SK-N-SH (cell line): ENCODE data around the gene ZNF496. TPM values are rescaled to one million over a fixed set of nuclear protein-coding genes. Genes with fewer than 3 reads are reported as not detected.

Experiments used
- CTCF ChIA-PET: fragments of 300-600, 350-600 bp; formaldehyde crosslinking; extraction: SDS; loops from one replicate; lab custom pipeline; 2021; lab: Yijun Ruan, JAX
- POLR2A ChIA-PET: fragments of 350-600 bp; sonication (Branson Sonifier 250); formaldehyde crosslinking; extraction: SDS; loops from one replicate; lab custom pipeline; 2020; ENCODE audit warnings: antibody characterized with exemption, inconsistent platforms; lab: Yijun Ruan, JAX
- DNase-seq: peaks from one replicate; pipeline ENCODE4 v3.0.0; 2012
- H2AFZ ChIP-seq: fragments of 200-600 bp; sonication (generic); 2 replicates; pipeline ENCODE4 v1.8.1; 2016; ENCODE audit warnings: antibody characterized with exemption, mild to moderate bottlenecking, low read depth
- H3F3A ChIP-seq: fragments of 200-600 bp; sonication (generic); replicated peaks from 2 replicates; pipeline ENCODE3; 2016; ENCODE audit warnings: antibody characterized with exemption, mild to moderate bottlenecking; ENCODE audit not compliant: insufficient read depth
- H3K27ac ChIP-seq, 2 experiments: fragments of 200-500 bp in 1 of 2; fragments of 200-600 bp in 1 of 2; sonication (Bioruptor generic) in 1 of 2; sonication (generic), shearing (Covaris generic) in 1 of 2; 2 replicates each; pipeline versions ENCODE4 v1.5.1 to v1.6.1; 2014 to 2016; ENCODE audit warnings: low read depth in 2 of 2, inconsistent platforms in 1 of 2, low read length in 1 of 2, mild to moderate bottlenecking in 1 of 2, mixed read lengths in 1 of 2
- H3K27me3 ChIP-seq: fragments of 200-600 bp; sonication (generic), shearing (Covaris generic); 2 replicates; pipeline ENCODE4 v1.6.1; 2016; ENCODE audit warnings: mixed run types; ENCODE audit not compliant: insufficient read depth
- H3K36me3 ChIP-seq, 2 experiments: fragments of 200-500 bp in 1 of 2; fragments of 200-600 bp in 1 of 2; sonication (Bioruptor generic) in 1 of 2; sonication (generic) in 1 of 2; replicated peaks in 1 of 2; 2 replicates each; pipeline versions ENCODE3 to v1.5.1; 2014 to 2016; ENCODE audit warnings: low read length in 1 of 2, mild to moderate bottlenecking in 1 of 2; ENCODE audit not compliant: insufficient read depth in 2 of 2, control insufficient read depth in 1 of 2
- H3K4me1 ChIP-seq, 2 experiments: fragments of 200-500 bp in 1 of 2; fragments of 200-600 bp in 1 of 2; sonication (Bioruptor generic) in 1 of 2; sonication (generic), shearing (Covaris generic) in 1 of 2; 2 replicates each; pipeline versions ENCODE4 v1.5.1 to v1.6.1; 2014 to 2016; ENCODE audit warnings: low read depth in 1 of 2, low read length in 1 of 2, mixed run types in 1 of 2; ENCODE audit not compliant: insufficient read depth in 2 of 2, control insufficient read depth in 1 of 2
- H3K4me2 ChIP-seq: fragments of 200-600 bp; sonication (generic), shearing (Covaris generic); 2 replicates; pipeline ENCODE4 v1.6.1; 2017; ENCODE audit warnings: mixed run types
- H3K4me3 ChIP-seq, 2 experiments: fragments of 200-500 bp in 1 of 2; fragments of 200-600 bp in 1 of 2; sonication (Bioruptor generic) in 1 of 2; sonication (generic), shearing (Covaris generic) in 1 of 2; 2 replicates each; pipeline versions ENCODE4 v1.5.1 to v1.8.1; 2014 to 2016; ENCODE audit warnings: low read depth in 2 of 2, inconsistent platforms in 1 of 2, low read length in 1 of 2, mild to moderate bottlenecking in 1 of 2, mixed read lengths in 1 of 2, moderate library complexity in 1 of 2
- H3K79me2 ChIP-seq: fragments of 200-600 bp; sonication (generic); 2 replicates; pipeline ENCODE4 v1.8.1; 2017; ENCODE audit warnings: mild to moderate bottlenecking; ENCODE audit not compliant: insufficient read depth
- H3K9ac ChIP-seq: fragments of 200-600 bp; sonication (generic); 2 replicates; pipeline ENCODE4 v1.6.1; 2017; ENCODE audit warnings: mixed run types
- H3K9me2 ChIP-seq: fragments of 200-600 bp; sonication (generic); 2 replicates; pipeline ENCODE4 v1.6.1; 2017; ENCODE audit warnings: mixed run types
- H3K9me3 ChIP-seq: fragments of 200-600 bp; sonication (generic); 2 replicates; pipeline ENCODE4 v1.6.1; 2017; ENCODE audit warnings: mixed run types, mild to moderate bottlenecking, moderate library complexity
- H4K20me1 ChIP-seq: fragments of 200-600 bp; sonication (generic); 2 replicates; pipeline ENCODE4 v1.6.1; 2017; ENCODE audit warnings: mild to moderate bottlenecking, mixed run types; ENCODE audit not compliant: insufficient read depth
- CHD2 ChIP-seq: fragments of 150-350 bp; IDR thresholded peaks from 2 replicates; pipeline ENCODE4 v1.6.1; 2018; ENCODE audit warnings: low read length; ENCODE audit not compliant: partially characterized antibody
- CTCF ChIP-seq: fragments of 200-600 bp; sonication (generic); IDR thresholded peaks from 2 replicates; pipeline ENCODE4 v1.6.1; 2017; ENCODE audit warnings: antibody characterized with exemption, mild to moderate bottlenecking, moderate library complexity
- FOXJ3 ChIP-seq: sonication (generic); formaldehyde crosslinking; IDR thresholded peaks from 2 replicates; pipeline ENCODE4 v1.5.1; 2020; ENCODE audit warnings: mild to moderate bottlenecking, missing genetic modification reagents
- FOXM1 ChIP-seq: IDR thresholded peaks from 2 replicates; pipeline ENCODE4 v1.4.0; 2012; ENCODE audit warnings: low read depth, mild to moderate bottlenecking
- GATA2 ChIP-seq: sonication (generic); formaldehyde crosslinking; IDR thresholded peaks from 2 replicates; pipeline ENCODE4 v1.5.0; 2020; ENCODE audit warnings: mild to moderate bottlenecking, missing genetic modification reagents
- JUND ChIP-seq: IDR thresholded peaks from 2 replicates; pipeline ENCODE4 v1.4.0; 2012
- MAX ChIP-seq: IDR thresholded peaks from 2 replicates; pipeline ENCODE4 v1.4.0; 2012; ENCODE audit warnings: low read depth
- MEF2A ChIP-seq: IDR thresholded peaks from 2 replicates; pipeline ENCODE4 v1.4.0; 2012; ENCODE audit warnings: low read depth, borderline replicate concordance
- NFIC ChIP-seq: IDR thresholded peaks from 2 replicates; pipeline ENCODE4 v1.4.0; 2012; ENCODE audit warnings: borderline replicate concordance
- PBX3 ChIP-seq: IDR thresholded peaks from 2 replicates; pipeline ENCODE4; 2012
- REST ChIP-seq: IDR thresholded peaks from 2 replicates; pipeline ENCODE4 v1.6.1; 2012; ENCODE audit warnings: mild to moderate bottlenecking, low read depth, low read length, moderate library complexity
- RXRA ChIP-seq: IDR thresholded peaks from 2 replicates; pipeline ENCODE4 v1.4.0; 2012; ENCODE audit warnings: low read depth, mild to moderate bottlenecking, borderline replicate concordance
- SMC3 ChIP-seq: IDR thresholded peaks from 2 replicates; pipeline ENCODE4 v1.6.1; 2012; ENCODE audit warnings: low read depth, low read length, improper control_type of control experiment
- TCF12 ChIP-seq: IDR thresholded peaks from 2 replicates; pipeline ENCODE4 v1.4.0; 2012
- TEAD4 ChIP-seq: IDR thresholded peaks from 2 replicates; pipeline ENCODE4 v1.4.0; 2012; ENCODE audit warnings: mild to moderate bottlenecking, borderline replicate concordance; ENCODE audit not compliant: insufficient read depth
- USF1 ChIP-seq: IDR thresholded peaks from 2 replicates; pipeline ENCODE4 v1.4.0; 2012; ENCODE audit warnings: low read depth, borderline replicate concordance
- WGBS: methylation state at CpG from one replicate; pipeline ENCODE4 v1.1.6; 2017; ENCODE audit warnings: low lambda C conversion rate; 5-methylcytosine and 5-hydroxymethylcytosine counted together
- polyA plus RNA-seq, 3 experiments: library from polyadenylated mRNA; depleted of rRNA; stranded (reverse); fragments of >200 nt; gene quantifications; 2 replicates each; pipeline ENCODE4 v1.2.3, GENCODE V29; 2012

Gene ZNF496
- polyA plus RNA-seq, 1 of the 3 experiments (the other 2 are of a cell fraction), result 23.2 TPM

GRCh38 chr1:247343801-247344200 lies 12.1 kb upstream of the ZNF496 start:
- H3K4me3 ChIP-seq, result no peak overlapping the region
- ChIA-PET CTCF (no interaction called here), POLR2A (no interaction called here)
- H2AFZ ChIP-seq, result no peak overlapping the region
- peaks cover 8 to 13% of the 10 kb centered on the region in 2 experiments for H3K36me3 ChIP-seq
- H3F3A ChIP-seq, result peaks cover 14% of the 10 kb centered on the region
- H3K27ac ChIP-seq, result peak overlapping the region in 1 of 2 experiments; percentile 86; a peak in 1 of 4 replicates
- H3K4me2 ChIP-seq, result peak overlapping the region; percentile 87; the same call in 1 of the 2 replicates
- no peak overlapping the region for H3K9ac ChIP-seq
- DNase-seq, result no peak
- H3K27me3 ChIP-seq, result no peaks in the 10 kb centered on the region
- no peaks in the 10 kb centered on the region; the same call in 1 of the 2 replicates for H4K20me1 ChIP-seq
- no peaks in the 10 kb centered on the region for H3K9me2 ChIP-seq
- WGBS, result 100% methylated on average over 1 of the region's 1 CpG
- no peak for TF ChIP-seq MEF2A
- TF ChIP-seq NFIC, result no peak
- no peak for TF ChIP-seq PBX3
- no peak for TF ChIP-seq FOXJ3 (CRISPR knock-in tag)
- no peak for TF ChIP-seq TEAD4
- no peak for TF ChIP-seq SMC3
- no peak for TF ChIP-seq CTCF
- TF ChIP-seq, all 33 proteins: peak for 0
- H3K79me2 ChIP-seq, result peaks cover 16% of the 10 kb centered on the region; the same call in 1 of the 2 replicates
- no peaks in the 10 kb centered on the region for H3K9me3 ChIP-seq
- H3K4me1 ChIP-seq, result peaks cover 0 to 15% of the 10 kb centered on the region in 2 experiments; a peak in 3 of 4 replicates

- ChIA-PET POLR2A (no interaction called here), CTCF (no interaction called here)
- Histone ChIP-seq H3K9ac (no peak overlapping the region), H3F3A (peaks cover 14% of the 10 kb centered on the region), H3K4me1 (peaks cover 15 to 24% of the 10 kb centered on the region in 2 experiments), H3K4me2 (0 out of 2 replicates have a peak overlapping the region, but pooled peaks have one; percentile 35), H3K79me2 (peaks cover 61% of the 10 kb centered on the region; the same call in 1 of the 2 replicates), H3K4me3 (no peak overlapping the region), H2AFZ (no peak overlapping the region), H3K27ac (no peak overlapping the region), H3K9me2 (no peaks in the 10 kb centered on the region), H3K27me3 (no peaks in the 10 kb centered on the region), H3K9me3 (no peaks in the 10 kb centered on the region), H3K36me3 (peaks cover 13 to 26% of the 10 kb centered on the region in 2 experiments), H4K20me1 (no peaks in the 10 kb centered on the region; the same call in 1 of the 2 replicates)
- no peak for DNase-seq
- 69% methylated on average over 3 of the region's 3 CpGs for WGBS
- TF ChIP-seq CHD2 (no peak), MAX (no peak), SMC3 (no peak), JUND (no peak), TEAD4 (no peak), PBX3 (no peak), RXRA (no peak), REST (no peak), GATA2 (CRISPR knock-in tag) (no peak), USF1 (no peak), FOXM1 (no peak), TCF12 (no peak)
These were observed 7.1 kb upstream of the ZNF496 start for GRCh38 chr1:247338723-247339275.
